LNCAP (cell line): Measurements from ENCODE around the gene CTPS1.

Experiments used
- CTCF ChIP-seq: fragments of 450-650 bp; IDR thresholded peaks from 2 replicates; pipeline ENCODE4 v1.5.1; 2017; ENCODE audit warnings: mild to moderate bottlenecking

The CTPS1 gene

DNA sequence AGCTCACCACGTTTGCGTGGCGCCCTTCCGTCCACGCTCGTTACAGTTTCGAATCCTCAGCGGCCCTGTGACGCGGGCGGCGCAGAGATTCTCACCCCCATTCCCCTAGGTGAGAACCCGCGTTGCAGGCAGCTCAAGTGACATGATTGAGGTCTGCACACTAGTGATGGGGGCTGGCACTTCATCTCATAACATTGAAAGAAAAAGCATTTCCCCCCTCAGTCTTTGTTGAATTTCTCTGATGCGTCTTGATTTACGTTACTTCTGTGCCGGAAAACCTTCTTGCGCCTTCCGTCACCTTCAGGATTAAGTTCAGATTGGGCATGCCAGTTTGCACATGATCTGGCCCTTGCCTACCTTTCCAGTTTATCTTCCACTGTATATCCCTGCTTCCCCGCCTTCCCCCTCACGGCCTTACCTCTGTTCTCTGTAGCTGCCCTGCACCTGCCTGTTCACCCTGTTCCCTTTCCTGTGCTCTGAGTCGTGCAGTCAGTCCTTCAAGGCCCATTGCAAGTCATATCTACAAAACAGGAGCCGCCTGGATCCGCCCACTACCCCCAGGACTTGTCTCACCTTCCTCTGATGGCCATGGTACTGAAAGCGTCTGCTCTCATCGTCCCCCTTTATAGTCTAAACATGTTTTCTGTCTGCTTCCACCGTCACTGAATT, 1.1 kb downstream of the CTPS1 start:
- TF ChIP-seq CTCF = no peak

DNA sequence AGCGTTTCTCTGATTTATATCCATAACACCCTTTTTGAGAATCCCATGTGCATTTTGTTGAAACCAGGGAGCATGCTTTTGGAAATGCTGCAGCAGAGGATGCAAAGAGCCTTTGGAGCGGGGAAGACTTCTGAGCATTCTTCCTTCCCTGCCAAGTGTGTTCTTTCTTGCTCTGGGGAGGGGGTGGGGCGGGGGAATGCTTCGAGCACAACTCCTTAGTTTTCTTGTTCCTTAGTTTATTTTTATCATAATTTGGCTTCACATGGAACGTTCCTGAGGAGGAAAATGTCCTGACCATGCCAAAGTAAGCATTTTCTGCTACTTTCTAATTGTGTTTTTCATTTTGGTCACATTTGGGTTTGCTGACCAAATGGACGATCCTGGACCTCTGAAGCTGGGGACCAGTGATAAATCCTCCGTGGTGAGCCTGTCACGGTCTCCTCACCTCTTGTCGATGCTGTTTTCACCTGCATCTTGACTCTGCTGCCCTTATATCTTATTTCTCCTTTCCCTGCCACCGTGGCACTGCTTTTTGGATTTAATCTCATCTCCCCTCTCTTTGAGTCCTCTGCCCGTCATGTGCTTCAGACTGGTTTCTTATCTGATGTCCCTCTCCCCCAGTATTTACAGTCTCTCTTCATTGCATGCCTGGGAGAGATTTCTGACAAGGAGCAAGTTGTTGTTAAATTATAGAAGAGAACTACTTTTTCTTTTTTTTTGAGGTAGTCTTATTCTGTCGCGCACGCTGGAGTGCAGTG, 2.4 kb downstream of the CTPS1 start:
- no peak for TF ChIP-seq CTCF

DNA sequence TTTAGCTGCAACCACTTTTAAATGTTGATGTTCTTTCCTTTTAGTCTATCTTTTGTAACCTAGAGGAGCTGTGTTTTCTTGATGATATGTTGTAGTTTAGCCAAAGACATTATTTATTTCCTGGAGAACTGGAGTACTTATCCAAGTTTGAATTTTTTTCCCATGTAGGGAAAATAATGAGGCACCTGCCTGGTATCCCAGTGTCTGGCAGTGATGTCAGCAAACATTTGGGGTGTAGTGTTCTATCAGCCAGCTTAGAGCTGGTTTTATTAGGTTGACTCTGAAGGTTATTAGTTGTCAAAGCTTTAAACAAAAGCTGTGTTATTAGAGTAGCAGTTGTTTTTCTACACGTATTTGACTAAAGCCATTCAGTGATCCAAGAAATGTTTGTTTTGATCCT, 3.2 kb downstream of the CTPS1 start:
- TF ChIP-seq CTCF = no peak

- TF ChIP-seq CTCF = no peak
Measured at GRCh38 chr1:40983286-40983685, 3.8 kb downstream of the CTPS1 start.

- TF ChIP-seq CTCF = no peak
Measured at GRCh38 chr1:40984066-40984465, 4.6 kb downstream of the CTPS1 start.

DNA sequence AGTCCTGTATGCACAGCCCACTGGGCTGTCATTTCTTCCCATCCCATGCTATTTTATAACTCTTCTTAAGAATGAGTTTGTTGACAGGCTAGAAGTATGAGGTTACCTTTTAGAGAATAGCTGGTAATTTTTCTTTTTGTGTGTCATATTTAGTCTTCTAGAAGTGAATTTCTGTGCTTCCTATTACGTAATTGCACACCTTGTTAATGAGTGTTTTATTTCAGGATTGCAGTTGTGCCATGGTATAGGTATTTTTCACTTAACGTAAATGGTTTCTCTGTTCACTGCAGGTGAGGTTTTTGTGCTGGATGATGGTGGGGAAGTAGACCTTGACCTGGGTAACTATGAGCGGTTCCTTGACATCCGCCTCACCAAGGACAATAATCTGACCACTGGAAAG, 5.0 kb downstream of the CTPS1 start:
- TF ChIP-seq CTCF = no peak

DNA sequence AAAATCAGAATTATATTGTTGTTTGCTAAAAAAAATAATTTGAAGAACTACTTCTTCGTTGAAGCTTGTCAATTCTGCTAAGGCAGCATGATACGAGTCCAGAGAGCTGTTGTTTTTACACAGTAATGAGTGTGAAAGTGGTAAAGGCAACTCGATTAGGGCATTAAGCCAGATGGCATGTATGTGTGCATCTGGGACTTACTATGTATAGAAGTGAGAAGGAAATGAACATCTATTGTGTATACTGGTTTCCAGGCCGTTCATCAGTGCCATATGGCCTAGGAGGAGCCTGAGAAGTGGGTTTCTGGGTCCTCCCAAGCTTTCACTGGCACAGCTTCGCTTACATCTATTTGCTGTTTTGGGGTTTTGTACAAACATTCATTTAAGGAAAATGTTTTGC, 5.7 kb downstream of the CTPS1 start:
- no peak for TF ChIP-seq CTCF
